H9 (cell line): ENCODE data around the gene YY1. TPM values are rescaled to one million over a fixed set of nuclear protein-coding genes. Genes with fewer than 3 reads are reported as not detected.
A peak's percentile ranks its signal among the peaks of the same experiment; 100 is the strongest.
"Not testable (repeated sequence)": the region's sequence is repeated elsewhere in the genome, so short reads cannot be mapped to it uniquely, and the experiment has no call there.

Source experiments
- DNase-seq: peaks from one replicate; pipeline ENCODE4 v3.0.0-alpha.2; 2017
- H2AFZ ChIP-seq: one replicate; pipeline ENCODE4 v1.6.1; 2013; ENCODE audit warnings: mild to moderate bottlenecking, low read length, control low read depth, moderate library complexity
- H2AK5ac ChIP-seq: 2 replicates; pipeline ENCODE4 v1.6.1; 2013; ENCODE audit warnings: low read length, control low read depth, mixed read lengths; ENCODE audit not compliant: insufficient read length
- H2BK120ac ChIP-seq: one replicate; pipeline ENCODE4 v1.6.1; 2013; ENCODE audit warnings: low read depth, mild to moderate bottlenecking, low read length, control low read depth, inconsistent platforms; ENCODE audit not compliant: poor library complexity, severe bottlenecking
- H2BK12ac ChIP-seq: 2 replicates; pipeline ENCODE4 v1.6.1; 2013; ENCODE audit warnings: low read length, control low read depth, mixed read lengths, low read depth; ENCODE audit not compliant: insufficient read length
- H2BK15ac ChIP-seq: 2 replicates; pipeline ENCODE4 v1.6.1; 2013; ENCODE audit warnings: low read depth, low read length, control low read depth
- H2BK20ac ChIP-seq: one replicate; pipeline ENCODE4 v1.6.1; 2013; ENCODE audit warnings: low read depth, mild to moderate bottlenecking, low read length, control low read depth, inconsistent platforms; ENCODE audit not compliant: poor library complexity, severe bottlenecking
- H2BK5ac ChIP-seq: 2 replicates; pipeline ENCODE4 v1.6.1; 2013; ENCODE audit warnings: low read length, control low read depth, mixed read lengths; ENCODE audit not compliant: insufficient read length
- H3K14ac ChIP-seq: 2 replicates; pipeline ENCODE4 v1.6.1; 2013; ENCODE audit warnings: low read length, control low read depth; ENCODE audit not compliant: insufficient read depth
- H3K18ac ChIP-seq: 2 replicates; pipeline ENCODE4 v1.6.1; 2013; ENCODE audit warnings: low read depth, mild to moderate bottlenecking, mixed read lengths, low read length, control low read depth; ENCODE audit not compliant: insufficient read length
- H3K23ac ChIP-seq: 2 replicates; pipeline ENCODE4 v1.6.1; 2013; ENCODE audit warnings: low read length, control low read depth, mixed read lengths, low read depth; ENCODE audit not compliant: insufficient read length
- H3K23me2 ChIP-seq: 2 replicates; pipeline ENCODE4 v1.6.1; 2013; ENCODE audit warnings: low read depth, mild to moderate bottlenecking, mixed read lengths, low read length, control low read depth; ENCODE audit not compliant: insufficient read length, poor library complexity, severe bottlenecking
- H3K27ac ChIP-seq: 2 replicates; pipeline ENCODE4 v1.5.1; 2013; ENCODE audit warnings: low read length, control low read depth, mixed read lengths, low read depth; ENCODE audit not compliant: insufficient read length
- H3K27me3 ChIP-seq: 2 replicates; pipeline ENCODE4 v1.6.1; 2013; ENCODE audit warnings: low read length, control low read depth, inconsistent platforms; ENCODE audit not compliant: insufficient read depth
- H3K4ac ChIP-seq: 2 replicates; pipeline ENCODE4 v1.6.1; 2013; ENCODE audit warnings: low read depth, mild to moderate bottlenecking, control low read depth, inconsistent platforms, low read length, moderate library complexity
- H3K4me1 ChIP-seq: 2 replicates; pipeline ENCODE4 v1.6.1; 2013; ENCODE audit warnings: low read length, control low read depth, inconsistent platforms; ENCODE audit not compliant: insufficient read depth
- H3K4me2 ChIP-seq: 2 replicates; pipeline ENCODE4 v1.6.1; 2013; ENCODE audit warnings: low read length, control low read depth, mixed read lengths; ENCODE audit not compliant: insufficient read length, insufficient read depth
- H3K56ac ChIP-seq: 2 replicates; pipeline ENCODE4 v1.6.1; 2013; ENCODE audit warnings: low read depth, mild to moderate bottlenecking, mixed read lengths, low read length, control low read depth; ENCODE audit not compliant: insufficient read length
- H3K79me1 ChIP-seq: 2 replicates; pipeline ENCODE4 v1.6.1; 2013; ENCODE audit warnings: low read depth, mild to moderate bottlenecking, moderate library complexity, low read length, control low read depth, inconsistent platforms; ENCODE audit not compliant: insufficient read depth, poor library complexity, severe bottlenecking
- H3K79me2 ChIP-seq: 2 replicates; pipeline ENCODE4 v1.6.1; 2013; ENCODE audit warnings: low read length, control low read depth, inconsistent platforms; ENCODE audit not compliant: insufficient read depth
- H3K9ac ChIP-seq: 2 replicates; pipeline ENCODE4 v1.6.1; 2013; ENCODE audit warnings: low read length, control low read depth, mixed read lengths; ENCODE audit not compliant: insufficient read length; ENCODE audit errors: extremely low read depth
- H3K9me3 ChIP-seq: one replicate; pipeline ENCODE4 v1.6.1; 2013; ENCODE audit warnings: low read depth, low read length, inconsistent platforms; ENCODE audit not compliant: control insufficient read depth
- H3T11ph ChIP-seq: one replicate; pipeline ENCODE4 v1.6.1; 2013; ENCODE audit warnings: mild to moderate bottlenecking, low read length, control low read depth, inconsistent platforms
- H4K20me1 ChIP-seq: one replicate; pipeline ENCODE4 v1.6.1; 2013; ENCODE audit not compliant: control insufficient read depth, insufficient read length, insufficient read depth
- H4K5ac ChIP-seq: 2 replicates; pipeline ENCODE4 v1.6.1; 2013; ENCODE audit warnings: low read depth, mild to moderate bottlenecking, mixed read lengths, low read length, control low read depth; ENCODE audit not compliant: insufficient read length
- H4K8ac ChIP-seq: replicated peaks from 2 replicates; pipeline ENCODE4 v1.6.1; 2013; ENCODE audit warnings: low read length, control low read depth, mixed read lengths, low read depth; ENCODE audit not compliant: insufficient read length
- H4K91ac ChIP-seq: 2 replicates; pipeline ENCODE4 v1.6.1; 2013; ENCODE audit warnings: low read depth, mild to moderate bottlenecking, moderate library complexity, mixed read lengths, low read length, control low read depth; ENCODE audit not compliant: insufficient read length
- H3K27ac Mint-ChIP-seq, 3 experiments: 2 replicates in 2 of 3; 3 replicates in 1 of 3; pipeline ENCODE4 v1.8.0; 2020 to 2021; ENCODE audit warnings: mixed read lengths in 3 of 3, mild to moderate bottlenecking in 1 of 3, moderate library complexity in 1 of 3
- H3K27me3 Mint-ChIP-seq: 2 replicates; pipeline ENCODE4 v1.8.0; 2021; ENCODE audit warnings: low read depth, mild to moderate bottlenecking, moderate library complexity, mixed read lengths
- H3K36me3 Mint-ChIP-seq, 3 experiments: 2 replicates in 2 of 3; 3 replicates in 1 of 3; pipeline ENCODE4 v1.8.0; 2020 to 2021; ENCODE audit warnings: low read depth in 3 of 3, mixed read lengths in 3 of 3; ENCODE audit not compliant: insufficient read depth in 1 of 3
- H3K4me1 Mint-ChIP-seq, 2 experiments: 2 replicates each; pipeline ENCODE4 v1.8.0; 2020; ENCODE audit warnings: mixed read lengths in 2 of 2
- H3K4me3 Mint-ChIP-seq, 2 experiments: 2 replicates in 1 of 2; 3 replicates in 1 of 2; pipeline ENCODE4 v1.8.0; 2020 to 2021; ENCODE audit warnings: mild to moderate bottlenecking in 2 of 2, mixed read lengths in 2 of 2, moderate library complexity in 1 of 2
- H3K9me3 Mint-ChIP-seq, 2 experiments: 2 replicates in 1 of 2; 3 replicates in 1 of 2; pipeline ENCODE4 v1.8.0; 2020; ENCODE audit warnings: mild to moderate bottlenecking in 2 of 2, mixed read lengths in 2 of 2, moderate library complexity in 1 of 2
- WGBS: extraction: QIAGEN DNeasy Blood & Tissue Kit; methylation state at CpG from one replicate; pipeline ENCODE4 v1.1.7; 2013; ENCODE audit warnings: missing lambda C conversion rate, low lambda C conversion rate, mixed read lengths; ENCODE audit not compliant: insufficient read length; ENCODE audit errors: extremely low coverage; 5-methylcytosine and 5-hydroxymethylcytosine counted together
- total RNA-seq: library from RNA; stranded (reverse); gene quantifications from 2 replicates; pipeline ENCODE4 v1.2.1, GENCODE V29; 2021
- TF ChIP-seq, protein P1 (sequence below): fragments of 200-600 bp; sonication (generic); conservative IDR thresholded peaks from 3 replicates; pipeline ENCODE4 v1.8.0; 2021; ENCODE audit warnings: antibody characterized with exemption, mild to moderate bottlenecking

Gene YY1
- total RNA-seq, 1 experiment from 2014 or later = 103 TPM

DNA sequence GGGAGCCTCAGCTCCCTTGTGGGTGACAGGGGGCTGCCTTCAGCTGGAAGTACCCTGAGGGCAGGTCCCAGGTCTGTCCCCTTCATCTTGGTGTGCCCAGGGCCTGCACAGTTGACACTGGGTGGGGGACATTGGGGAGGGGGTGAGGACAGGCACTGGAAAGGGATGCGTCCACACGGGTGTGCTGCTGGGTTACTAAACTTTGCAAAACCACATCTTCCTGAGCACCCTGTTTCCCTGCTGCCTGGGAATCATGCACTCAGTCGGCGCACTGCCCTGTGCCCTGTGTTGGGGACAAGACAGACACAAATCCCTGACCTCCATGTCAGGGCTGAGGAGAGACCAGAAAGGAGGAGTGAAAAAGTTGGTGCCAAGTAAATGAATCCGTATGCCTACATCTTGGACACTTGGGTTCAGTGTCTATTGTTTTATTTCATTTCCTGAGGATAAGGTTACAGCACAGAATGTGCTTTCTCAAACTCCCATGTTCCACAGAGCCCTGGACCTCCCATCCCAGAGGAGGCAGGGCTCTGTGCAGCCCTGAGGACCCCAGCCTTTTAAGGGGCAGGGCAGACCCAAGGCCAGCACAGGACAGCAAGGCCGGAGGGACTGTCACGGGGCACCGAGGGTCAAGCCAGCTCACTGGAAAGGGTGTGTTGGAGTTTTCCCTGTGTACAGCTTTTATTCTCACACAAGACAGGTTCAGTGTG, 70.2 kb downstream of the YY1 start:
- Histone ChIP-seq H2AK5ac (no peak overlapping the region), H2BK20ac (no peak overlapping the region), H3K18ac (no peak overlapping the region), H3T11ph (no peak overlapping the region), H3K4me2 (no peak overlapping the region), H4K8ac (no peak overlapping the region), H3K4ac (no peak overlapping the region), H3K79me2 (peaks cover under 1% of the 10 kb centered on the region; the same call in 1 of the 2 replicates), H3K27me3 (no peaks in the 10 kb centered on the region; the same call in 1 of the 2 replicates), H4K20me1 (peaks cover 3% of the 10 kb centered on the region), H2AFZ (no peak overlapping the region), H3K79me1 (peaks cover 1% of the 10 kb centered on the region), H2BK120ac (no peak overlapping the region), H3K4me1 (no peaks in the 10 kb centered on the region; the same call in 1 of the 2 replicates), H3K56ac (no peak overlapping the region), H2BK12ac (no peak overlapping the region), H3K9me3 (no peaks in the 10 kb centered on the region), H3K23me2 (peaks cover 16% of the 10 kb centered on the region), H4K5ac (no peak overlapping the region), H4K91ac (no peak overlapping the region), H3K9ac (no peak overlapping the region), H3K14ac (no peak overlapping the region), H3K27ac (no peak overlapping the region), H2BK15ac (no peak overlapping the region), H2BK5ac (no peak overlapping the region), H3K23ac (no peak overlapping the region)
- H3K36me3 Mint-ChIP-seq = no peaks in the 10 kb centered on the region; a peak in 2 of 7 replicates
- H3K4me1 Mint-ChIP-seq = peaks cover 47 to 58% of the 10 kb centered on the region in 2 experiments
- no CpG with 5 or more reads among the region's 8 CpGs for WGBS
- H3K9me3 Mint-ChIP-seq = no peaks in the 10 kb centered on the region; a peak in 1 of 5 replicates
- H3K4me3 Mint-ChIP-seq = 0 out of 5 replicates have a peak overlapping the region, but pooled peaks of 1 of the 2 experiments have one; percentile 32
- TF ChIP-seq, protein P1, sequence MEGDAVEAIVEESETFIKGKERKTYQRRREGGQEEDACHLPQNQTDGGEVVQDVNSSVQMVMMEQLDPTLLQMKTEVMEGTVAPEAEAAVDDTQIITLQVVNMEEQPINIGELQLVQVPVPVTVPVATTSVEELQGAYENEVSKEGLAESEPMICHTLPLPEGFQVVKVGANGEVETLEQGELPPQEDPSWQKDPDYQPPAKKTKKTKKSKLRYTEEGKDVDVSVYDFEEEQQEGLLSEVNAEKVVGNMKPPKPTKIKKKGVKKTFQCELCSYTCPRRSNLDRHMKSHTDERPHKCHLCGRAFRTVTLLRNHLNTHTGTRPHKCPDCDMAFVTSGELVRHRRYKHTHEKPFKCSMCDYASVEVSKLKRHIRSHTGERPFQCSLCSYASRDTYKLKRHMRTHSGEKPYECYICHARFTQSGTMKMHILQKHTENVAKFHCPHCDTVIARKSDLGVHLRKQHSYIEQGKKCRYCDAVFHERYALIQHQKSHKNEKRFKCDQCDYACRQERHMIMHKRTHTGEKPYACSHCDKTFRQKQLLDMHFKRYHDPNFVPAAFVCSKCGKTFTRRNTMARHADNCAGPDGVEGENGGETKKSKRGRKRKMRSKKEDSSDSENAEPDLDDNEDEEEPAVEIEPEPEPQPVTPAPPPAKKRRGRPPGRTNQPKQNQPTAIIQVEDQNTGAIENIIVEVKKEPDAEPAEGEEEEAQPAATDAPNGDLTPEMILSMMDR = no peak
- peaks cover 1% of the 10 kb centered on the region for H3K27me3 Mint-ChIP-seq
- no peak for DNase-seq
- peak overlapping the region in 1 of 3 experiments; percentile 22; a peak in 1 of 7 replicates for H3K27ac Mint-ChIP-seq

DNA sequence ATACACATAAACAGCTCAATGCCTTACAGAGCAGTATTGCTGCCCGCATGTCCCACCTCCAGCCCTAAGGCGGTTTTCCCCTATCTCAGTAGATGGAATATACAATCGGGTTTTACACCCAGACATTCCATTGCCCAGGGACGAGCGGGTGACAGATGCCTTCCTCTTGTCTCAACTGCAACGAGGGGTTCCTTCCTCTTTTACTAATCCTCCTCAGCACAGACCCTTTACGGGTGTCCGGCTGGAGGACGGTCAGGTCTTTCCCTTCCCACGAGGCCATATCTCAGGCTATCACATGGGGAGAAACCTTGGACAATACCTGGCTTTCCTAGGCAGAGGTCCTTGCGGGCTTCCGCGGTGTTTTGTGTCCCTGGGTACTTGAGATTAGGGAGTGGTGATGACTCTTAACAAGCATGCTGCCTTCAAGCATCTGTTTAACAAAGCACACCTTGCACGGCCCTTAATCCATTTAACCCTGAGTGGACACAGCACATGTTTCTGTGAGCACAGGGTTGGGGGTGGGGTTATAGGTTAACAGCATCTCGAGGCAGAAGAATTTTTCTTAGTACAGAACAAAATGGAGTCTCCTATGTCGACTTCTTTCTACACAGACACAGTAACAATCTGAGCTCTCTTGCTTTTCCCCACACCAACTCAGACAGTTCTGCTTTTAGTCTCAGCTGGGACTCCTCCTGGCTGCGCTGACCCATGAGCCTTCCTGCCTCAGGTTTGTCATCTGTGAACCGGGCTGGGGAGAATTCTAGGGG, 73.3 kb downstream of the YY1 start:
- H3K4me3 Mint-ChIP-seq, H3K27ac Mint-ChIP-seq, H3K9me3 ChIP-seq: not testable (repeated sequence)

More for the DNA sequence above, 73.3 kb downstream of the YY1 start:
- not testable (repeated sequence) for H3K9me3 Mint-ChIP-seq, H2AFZ ChIP-seq, H3K56ac ChIP-seq, H2BK5ac ChIP-seq, H3K36me3 Mint-ChIP-seq, H3K79me2 ChIP-seq, H3K79me1 ChIP-seq, H3T11ph ChIP-seq, H3K27me3 Mint-ChIP-seq, DNase-seq, H3K4me2 ChIP-seq, H3K27ac ChIP-seq, H2AK5ac ChIP-seq, H3K23ac ChIP-seq, H3K18ac ChIP-seq, H4K91ac ChIP-seq, H3K27me3 ChIP-seq, H3K23me2 ChIP-seq, H3K9ac ChIP-seq, H4K20me1 ChIP-seq, H4K8ac ChIP-seq, H3K4me1 ChIP-seq, H3K4ac ChIP-seq, H2BK12ac ChIP-seq, H2BK20ac ChIP-seq, H2BK15ac ChIP-seq, H2BK120ac ChIP-seq, H4K5ac ChIP-seq, H3K14ac ChIP-seq
- WGBS = no CpG with 5 or more reads among the region's 18 CpGs
- H3K4me1 Mint-ChIP-seq = peaks cover 42 to 55% of the 10 kb centered on the region in 2 experiments
